A673 (cell line): Measurements from ENCODE around the gene TMEM45A.

Experiments used
- CTCF ChIP-seq: fragments of 300-800, 200-600 bp; sonication (generic); conservative IDR thresholded peaks from 2 replicates; pipeline ENCODE4 v1.5.1; 2017; ENCODE audit warnings: low read depth, mild to moderate bottlenecking, antibody characterized with exemption, low read length, moderate library complexity, mixed read lengths
- EZH2 ChIP-seq: fragments of 200-600 bp; sonication (generic); IDR thresholded peaks from 2 replicates; pipeline ENCODE4 v1.6.1; 2017; ENCODE audit warnings: borderline replicate concordance, low read depth, mild to moderate bottlenecking, mixed read lengths, antibody characterized with exemption, low read length; ENCODE audit not compliant: poor library complexity, severe bottlenecking

- TF ChIP-seq EZH2 (no peak), CTCF (no peak)
Measured at GRCh38 chr3:100540791-100541334, 48.4 kb downstream of the TMEM45A start.
